Esophagus squamous epithelium (tissue), 5 donors: ENCODE results near the gene TOGARAM2. TPM values are rescaled to one million over a fixed set of nuclear protein-coding genes. Genes with fewer than 3 reads are reported as not detected.

Source experiments
- DNase-seq: peaks from one replicate; lab custom pipeline; 2025; lab: John Stamatoyannopoulos, UW
- H3K27ac ChIP-seq, 4 donors: fragments of 200-600 bp; sonication (generic); one replicate each; pipeline ENCODE4 v1.5.1; 2016 to 2019; ENCODE audit warnings: mild to moderate bottlenecking in 1 of 4
- H3K27me3 ChIP-seq, 4 donors: fragments of 200-600 bp; sonication (generic); 1 replicate in 3 of 4; 2 replicates in 1 of 4; pipeline versions ENCODE4 v1.5.1 to v1.6.0; 2017 to 2021; ENCODE audit warnings: antibody characterized with exemption in 1 of 4
- H3K36me3 ChIP-seq, 3 donors: fragments of 200-600 bp; sonication (generic); one replicate each; pipeline ENCODE4 v1.5.1; 2016 to 2019
- H3K4me1 ChIP-seq, 3 donors: fragments of 200-600 bp; sonication (generic); one replicate each; pipeline ENCODE4 v1.5.1; 2017 to 2019
- H3K4me3 ChIP-seq, 4 donors: fragments of 200-600 bp; sonication (generic); 1 replicate in 3 of 4; 2 replicates in 1 of 4; pipeline ENCODE4 v1.5.1; 2016 to 2019; ENCODE audit warnings: mild to moderate bottlenecking in 2 of 4, moderate library complexity in 1 of 4
- H3K9me3 ChIP-seq, 3 donors: fragments of 200-600 bp; sonication (generic); one replicate each; pipeline ENCODE4 v1.5.1; 2016 to 2019
- CTCF ChIP-seq, 6 experiments: fragments of 450-650 bp in 4 of 6; fragments of 200-600 bp in 2 of 6; sonication (generic) in 2 of 6; IDR thresholded peaks; one replicate each; pipeline ENCODE4 v1.5.1; 2016 to 2019; ENCODE audit warnings: antibody characterized with exemption in 6 of 6, mild to moderate bottlenecking in 4 of 6, moderate library complexity in 4 of 6
- POLR2A ChIP-seq, 4 donors: fragments of 450-650 bp; IDR thresholded peaks; one replicate each; pipeline ENCODE4 v1.6.1; 2017; ENCODE audit warnings: antibody characterized with exemption in 4 of 4, mild to moderate bottlenecking in 4 of 4, moderate library complexity in 3 of 4
- WGBS, 2 donors: methylation state at CpG; one replicate each; pipeline ENCODE4 v1.1.5; 2018; 5-methylcytosine and 5-hydroxymethylcytosine counted together
- intact Hi-C: fragments of 100-400 bp; cut with DNase I; formaldehyde crosslinking; loops from one replicate; pipeline ENCODE4 v1.15.0; 2022
- total RNA-seq, 4 donors: library from RNA; depleted of rRNA; stranded (reverse); fragments of >200 nt; gene quantifications; one replicate each; pipeline ENCODE4 v1.1.0, GENCODE V29; 2016
- donor health status: DM: yes; HTN: yes; CAD: no.

TOGARAM2 gene
- total RNA-seq, 4 donors from 2014 or later = 0.03 to 0.76 (median 0.48) TPM; not detected in 1

- DNase-seq = no peak
Measured at GRCh38 chr2:29041161-29041660, 60.1 kb downstream of the TOGARAM2 start.

GRCh38 chr2:29042561-29043075 is 61.5 kb downstream of the TOGARAM2 start:
- H3K9me3 ChIP-seq = no peaks in the 10 kb centered on the region
- no peak for DNase-seq
- no peak overlapping the region for H3K27ac ChIP-seq
- H3K36me3 ChIP-seq = no peaks in the 10 kb centered on the region
- TF ChIP-seq POLR2A (IDR thresholded peaks at IDR 0.05) = no peak
- no peak for TF ChIP-seq CTCF (IDR thresholded peaks at IDR 0.05)
- 36 to 52% methylated on average over 6 to 7 of the region's 9 CpGs for WGBS, 2 donors
- no peak overlapping the region for H3K4me3 ChIP-seq
- H3K4me1 ChIP-seq = peaks cover 0 to 26% (median 0%) of the 10 kb centered on the region in 3 donors
- H3K27me3 ChIP-seq = no peaks in the 10 kb centered on the region
- intact Hi-C loops = loop anchor here (10.0 kb wide), 1 partner anchor 152 kb away; no protein-coding TSS in a partner anchor

More at GRCh38 chr2:29041161-29041660, 60.1 kb downstream of the TOGARAM2 start:
- Histone ChIP-seq H3K27ac (no peak overlapping the region), H3K36me3 (no peaks in the 10 kb centered on the region), H3K9me3 (no peaks in the 10 kb centered on the region), H3K4me3 (no peak overlapping the region), H3K4me1 (peaks cover 0 to 26% (median 0%) of the 10 kb centered on the region in 3 donors), H3K27me3 (no peaks in the 10 kb centered on the region)
- intact Hi-C loops = loop anchor here (10.0 kb wide), 1 partner anchor 154 kb away; no protein-coding TSS in a partner anchor
- WGBS, 2 donors = 81 to 93% methylated on average over 7 to 9 of the region's 9 CpGs
- TF ChIP-seq CTCF (IDR thresholded peaks at IDR 0.05) (no peak), POLR2A (IDR thresholded peaks at IDR 0.05) (no peak)

- intact Hi-C loops = loop anchor here (10.0 kb wide), 1 partner anchor 150 kb away; no protein-coding TSS in a partner anchor
- H3K9me3 ChIP-seq = no peaks in the 10 kb centered on the region
- no peak overlapping the region for H3K4me3 ChIP-seq
- DNase-seq = no peak
- WGBS, 2 donors = 86% methylated on average over 1 of the region's 4 CpGs; no CpG with 5 or more reads in 1 of the 2 donors
- TF ChIP-seq CTCF (IDR thresholded peaks at IDR 0.05) = no peak
- no peak for TF ChIP-seq POLR2A (IDR thresholded peaks at IDR 0.05)
- no peaks in the 10 kb centered on the region for H3K36me3 ChIP-seq
- no peaks in the 10 kb centered on the region for H3K27me3 ChIP-seq
- no peak overlapping the region for H3K27ac ChIP-seq
- peaks cover 0 to 22% (median 0%) of the 10 kb centered on the region in 3 donors for H3K4me1 ChIP-seq
Measured at GRCh38 chr2:29044459-29044858, 63.4 kb downstream of the TOGARAM2 start.

- no peak for TF ChIP-seq POLR2A (IDR thresholded peaks at IDR 0.05)
- no peak for TF ChIP-seq CTCF (IDR thresholded peaks at IDR 0.05)
Measured at GRCh38 chr2:29046321-29046720, 65.2 kb downstream of the TOGARAM2 start.

More at GRCh38 chr2:29046321-29046720, 65.2 kb downstream of the TOGARAM2 start:
- Histone ChIP-seq H3K27ac (no peak overlapping the region), H3K4me3 (no peak overlapping the region), H3K36me3 (no peaks in the 10 kb centered on the region), H3K27me3 (no peaks in the 10 kb centered on the region), H3K9me3 (no peaks in the 10 kb centered on the region), H3K4me1 (peaks cover 0 to 17% (median 0%) of the 10 kb centered on the region in 3 donors)
- whole genome bisulfite sequencing, 2 donors = 100% methylated on average over 1 of the region's 2 CpGs; no CpG with 5 or more reads in 1 of the 2 donors
- intact Hi-C loops = loop anchor here (10.0 kb wide), 1 partner anchor 148 kb away; no protein-coding TSS in a partner anchor
- DNase-seq = no peak
